Transverse colon (tissue), 4 donors: Measurements from ENCODE around the gene PDE4B. TPM values are rescaled to one million over a fixed set of nuclear protein-coding genes. Genes with fewer than 3 reads are reported as not detected.

ENCODE experiments used
- DNase-seq: peaks from one replicate; pipeline ENCODE4 v3.0.0-alpha.2; 2019
- H3K27ac ChIP-seq, 4 donors: fragments of 200-600 bp; sonication (generic); 2 replicates each; pipeline ENCODE4 v1.5.1; 2016 to 2018; ENCODE audit warnings: inconsistent platforms in 4 of 4
- H3K27me3 ChIP-seq: fragments of 200-600 bp; sonication (generic); 2 replicates; pipeline ENCODE4 v1.5.1; 2017; ENCODE audit warnings: inconsistent platforms
- H3K36me3 ChIP-seq, 4 donors: fragments of 200-600 bp; sonication (generic); 2 replicates each; pipeline ENCODE4 v1.5.1; 2017 to 2019; ENCODE audit warnings: inconsistent platforms in 4 of 4
- H3K4me1 ChIP-seq, 4 donors: fragments of 200-600 bp; sonication (generic); 2 replicates each; pipeline ENCODE4 v1.5.1; 2017 to 2020; ENCODE audit warnings: inconsistent platforms in 4 of 4
- H3K4me3 ChIP-seq, 4 donors: fragments of 200-600 bp; sonication (generic); 1 replicate in 1 of 4; 2 replicates in 3 of 4; pipeline versions ENCODE4 v1.5.1 to v1.6.1; 2017 to 2019; ENCODE audit warnings: inconsistent platforms in 4 of 4
- H3K9me3 ChIP-seq, 2 donors: fragments of 200-600 bp; sonication (generic); 2 replicates each; pipeline ENCODE4 v1.5.1; 2017 to 2019; ENCODE audit warnings: inconsistent platforms in 2 of 2
- EP300 ChIP-seq: sonication (generic); formaldehyde crosslinking; IDR thresholded peaks from one replicate; pipeline ENCODE4 v1.6.1; 2017; ENCODE audit warnings: antibody characterized with exemption, low read depth
- POLR2A ChIP-seq: fragments of 450-650 bp; IDR thresholded peaks from one replicate; pipeline ENCODE4 v1.6.1; 2016; ENCODE audit warnings: antibody characterized with exemption, mild to moderate bottlenecking, moderate library complexity
- POLR2AphosphoS5 ChIP-seq, 3 donors: sonication (generic); formaldehyde crosslinking; IDR thresholded peaks; one replicate each; pipeline ENCODE4 v1.6.1; 2016; ENCODE audit warnings: antibody characterized with exemption in 3 of 3
- WGBS, 2 donors: methylation state at CpG; one replicate each; pipeline ENCODE4 v1.1.5; 2018; ENCODE audit warnings: low coverage in 1 of 2; 5-methylcytosine and 5-hydroxymethylcytosine counted together
- in situ Hi-C, 4 donors: fragments of 200-750 bp; cut with MboI; loops; one replicate each; pipeline versions ENCODE4 v1.15.0 to v1.15.1; 2017; ENCODE audit warnings: low sequenced_read_pairs in 3 of 4, low pct_ligation_motif_present in 1 of 4, low pct_unique_long_range_greater_than_20kb in 1 of 4
- intact Hi-C: fragments of 100-400 bp; cut with DNase I; formaldehyde crosslinking; loops from one replicate; pipeline ENCODE4 v1.15.1; 2023; ENCODE audit warnings: low total_unique reads
- total RNA-seq, 4 donors: library from RNA; depleted of rRNA; stranded (reverse); fragments of >200 nt; gene quantifications; one replicate each; pipeline ENCODE4 v1.1.0, GENCODE V29; 2016
- TF ChIP-seq, protein P1 (sequence below), 5 experiments: fragments of 200-600 bp in 3 of 5; fragments of 450-650 bp in 2 of 5; sonication (generic) in 3 of 5; IDR thresholded peaks; 1 replicate in 2 of 5; 2 replicates in 3 of 5; pipeline ENCODE4 v1.5.1; 2016 to 2017; ENCODE audit warnings: antibody characterized with exemption in 5 of 5, inconsistent platforms in 3 of 5, mild to moderate bottlenecking in 2 of 5, moderate library complexity in 1 of 5

Gene PDE4B
- total RNA-seq, 4 donors from 2014 or later, result 4.5 to 14.8 (median 6.5) TPM

DNA sequence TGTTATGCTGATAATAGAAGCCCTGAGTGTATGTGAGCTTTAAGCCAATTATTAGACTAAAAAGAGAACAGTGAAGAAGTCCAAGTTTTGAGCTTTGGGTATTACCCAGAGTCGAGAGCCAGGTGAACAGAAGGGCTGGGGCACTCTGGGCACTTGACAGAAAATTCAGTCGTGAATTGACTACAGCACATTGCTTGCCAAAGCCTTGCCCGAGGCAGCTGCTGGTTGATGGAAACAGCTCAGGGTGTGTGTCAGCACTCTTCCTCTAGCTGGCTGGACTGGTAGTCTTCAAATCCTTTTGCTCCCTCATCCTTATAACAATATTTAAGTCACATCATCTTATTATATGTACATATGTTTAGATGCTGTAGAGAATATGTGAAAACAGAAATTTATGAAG lies 21.3 kb downstream of the PDE4B start:
- H3K4me1 ChIP-seq, result peaks cover 0 to 11% (median 0%) of the 10 kb centered on the region in 4 donors
- no peak for DNase-seq
- in situ Hi-C loops, result no loop called here

DNA sequence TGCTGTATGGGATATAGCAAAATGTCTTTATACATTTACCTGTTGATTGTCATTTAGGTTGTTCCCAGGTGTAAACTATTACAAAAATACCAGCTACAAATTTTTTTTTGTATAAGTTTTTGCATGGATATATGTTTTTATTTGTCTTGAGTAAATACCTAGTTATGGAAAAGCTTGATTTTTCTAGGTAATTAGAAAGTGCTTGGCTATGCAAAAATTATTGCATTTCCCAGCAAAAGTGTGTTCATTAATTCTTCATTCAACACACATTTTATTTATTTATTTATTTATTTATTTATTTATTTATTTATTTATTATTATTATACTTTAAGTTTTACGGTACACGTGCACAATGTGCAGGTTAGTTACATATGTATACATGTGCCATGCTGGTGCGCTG lies 22.1 kb downstream of the PDE4B start:
- 98 to 100% methylated on average over 3 of the region's 3 CpGs for WGBS, 2 donors
- intact Hi-C loops (no loop called here), in situ Hi-C loops (no loop called here)
- Histone ChIP-seq H3K36me3 (no peaks in the 10 kb centered on the region), H3K27me3 (no peaks in the 10 kb centered on the region), H3K9me3 (no peaks in the 10 kb centered on the region), H3K4me1 (peaks cover 0 to 11% (median 0%) of the 10 kb centered on the region in 4 donors), H3K27ac (no peak overlapping the region), H3K4me3 (no peak overlapping the region)
- TF ChIP-seq POLR2A, result no peak
- no peak for TF ChIP-seq EP300
- no peak for TF ChIP-seq POLR2AphosphoS5 (IDR thresholded peaks at IDR 0.05)
- TF ChIP-seq, protein P1, sequence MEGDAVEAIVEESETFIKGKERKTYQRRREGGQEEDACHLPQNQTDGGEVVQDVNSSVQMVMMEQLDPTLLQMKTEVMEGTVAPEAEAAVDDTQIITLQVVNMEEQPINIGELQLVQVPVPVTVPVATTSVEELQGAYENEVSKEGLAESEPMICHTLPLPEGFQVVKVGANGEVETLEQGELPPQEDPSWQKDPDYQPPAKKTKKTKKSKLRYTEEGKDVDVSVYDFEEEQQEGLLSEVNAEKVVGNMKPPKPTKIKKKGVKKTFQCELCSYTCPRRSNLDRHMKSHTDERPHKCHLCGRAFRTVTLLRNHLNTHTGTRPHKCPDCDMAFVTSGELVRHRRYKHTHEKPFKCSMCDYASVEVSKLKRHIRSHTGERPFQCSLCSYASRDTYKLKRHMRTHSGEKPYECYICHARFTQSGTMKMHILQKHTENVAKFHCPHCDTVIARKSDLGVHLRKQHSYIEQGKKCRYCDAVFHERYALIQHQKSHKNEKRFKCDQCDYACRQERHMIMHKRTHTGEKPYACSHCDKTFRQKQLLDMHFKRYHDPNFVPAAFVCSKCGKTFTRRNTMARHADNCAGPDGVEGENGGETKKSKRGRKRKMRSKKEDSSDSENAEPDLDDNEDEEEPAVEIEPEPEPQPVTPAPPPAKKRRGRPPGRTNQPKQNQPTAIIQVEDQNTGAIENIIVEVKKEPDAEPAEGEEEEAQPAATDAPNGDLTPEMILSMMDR (IDR thresholded peaks at IDR 0.05), result no peak
- DNase-seq, result no peak

More for the DNA sequence above, 21.3 kb downstream of the PDE4B start:
- TF ChIP-seq EP300, result no peak
- TF ChIP-seq POLR2AphosphoS5 (IDR thresholded peaks at IDR 0.05), result no peak
- TF ChIP-seq POLR2A, result no peak
- TF ChIP-seq, protein P1 (IDR thresholded peaks at IDR 0.05), result no peak
- H3K9me3 ChIP-seq, result no peaks in the 10 kb centered on the region
- intact Hi-C loops, result no loop called here
- no peaks in the 10 kb centered on the region for H3K36me3 ChIP-seq
- no peak overlapping the region for H3K27ac ChIP-seq
- whole genome bisulfite sequencing, 2 donors, result 25 to 28% methylated on average over 3 of the region's 3 CpGs
- H3K4me3 ChIP-seq, result no peak overlapping the region
- H3K27me3 ChIP-seq, result no peaks in the 10 kb centered on the region

DNA sequence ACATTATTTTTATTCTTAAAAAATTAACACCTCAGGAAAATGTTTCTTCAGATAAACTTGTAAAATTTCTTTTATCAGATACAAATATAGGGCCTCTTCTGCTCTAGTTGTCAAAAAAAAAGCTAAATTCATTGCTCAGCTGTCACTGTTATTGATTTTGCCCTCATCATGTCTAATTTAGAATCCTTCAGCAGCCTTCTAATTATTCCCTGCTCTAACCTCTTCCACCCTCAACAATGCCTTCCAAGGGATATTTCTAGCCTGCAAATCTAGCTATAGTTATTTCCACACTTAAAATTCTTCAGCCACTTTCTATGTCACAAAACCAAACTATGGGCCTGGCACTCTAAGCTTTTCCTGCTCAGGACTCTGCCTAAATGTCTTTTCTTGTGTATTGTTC lies 25.2 kb downstream of the PDE4B start:
- Histone ChIP-seq H3K27ac (no peak overlapping the region), H3K4me3 (no peak overlapping the region), H3K4me1 (no peaks in the 10 kb centered on the region), H3K36me3 (no peaks in the 10 kb centered on the region), H3K27me3 (no peaks in the 10 kb centered on the region), H3K9me3 (no peaks in the 10 kb centered on the region)
- intact Hi-C loops (no loop called here), in situ Hi-C loops (no loop called here)
- DNase-seq, result no peak
- TF ChIP-seq POLR2A (no peak), POLR2AphosphoS5 (IDR thresholded peaks at IDR 0.05) (no peak), EP300 (no peak)
- TF ChIP-seq, protein P1 (IDR thresholded peaks at IDR 0.05), result no peak

DNA sequence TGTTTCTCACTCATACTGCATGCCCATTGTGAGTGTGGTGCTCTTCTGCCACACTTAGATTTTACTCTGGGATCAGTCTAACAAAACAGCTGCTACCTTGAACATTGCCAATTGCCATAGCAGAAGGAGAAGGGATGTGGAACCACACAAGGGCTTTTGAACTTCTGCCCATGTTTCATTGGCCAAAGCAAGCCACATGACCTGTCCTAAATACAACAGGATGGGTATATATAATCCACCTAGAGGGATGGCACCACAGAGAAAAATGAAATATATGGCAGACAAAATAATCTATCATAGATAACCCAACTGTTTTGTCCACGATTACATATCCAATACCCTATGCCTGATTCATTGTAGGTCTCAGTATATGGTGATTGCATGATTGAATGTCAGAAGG lies 26.3 kb downstream of the PDE4B start:
- DNase-seq, result no peak
- H3K4me3 ChIP-seq, result no peak overlapping the region
- in situ Hi-C loops, result no loop called here
- 75 to 90% methylated on average over 1 of the region's 1 CpG for WGBS, 2 donors
- no peaks in the 10 kb centered on the region for H3K9me3 ChIP-seq
- TF ChIP-seq POLR2A, result no peak
- TF ChIP-seq, protein P1 (IDR thresholded peaks at IDR 0.05), result no peak
- no peak for TF ChIP-seq POLR2AphosphoS5 (IDR thresholded peaks at IDR 0.05)
- TF ChIP-seq EP300, result no peak
- no peak overlapping the region for H3K27ac ChIP-seq
- no peaks in the 10 kb centered on the region for H3K27me3 ChIP-seq
- H3K36me3 ChIP-seq, result no peaks in the 10 kb centered on the region
- intact Hi-C loops, result no loop called here
- no peaks in the 10 kb centered on the region for H3K4me1 ChIP-seq
